ENCODE results near the gene ARHGEF40. TPM values are rescaled to one million over a fixed set of nuclear protein-coding genes. Genes with fewer than 3 reads are reported as not detected.

ARHGEF40 gene
- total RNA-seq, 1 donor from 2014 or later: 57.3 TPM

DNA sequence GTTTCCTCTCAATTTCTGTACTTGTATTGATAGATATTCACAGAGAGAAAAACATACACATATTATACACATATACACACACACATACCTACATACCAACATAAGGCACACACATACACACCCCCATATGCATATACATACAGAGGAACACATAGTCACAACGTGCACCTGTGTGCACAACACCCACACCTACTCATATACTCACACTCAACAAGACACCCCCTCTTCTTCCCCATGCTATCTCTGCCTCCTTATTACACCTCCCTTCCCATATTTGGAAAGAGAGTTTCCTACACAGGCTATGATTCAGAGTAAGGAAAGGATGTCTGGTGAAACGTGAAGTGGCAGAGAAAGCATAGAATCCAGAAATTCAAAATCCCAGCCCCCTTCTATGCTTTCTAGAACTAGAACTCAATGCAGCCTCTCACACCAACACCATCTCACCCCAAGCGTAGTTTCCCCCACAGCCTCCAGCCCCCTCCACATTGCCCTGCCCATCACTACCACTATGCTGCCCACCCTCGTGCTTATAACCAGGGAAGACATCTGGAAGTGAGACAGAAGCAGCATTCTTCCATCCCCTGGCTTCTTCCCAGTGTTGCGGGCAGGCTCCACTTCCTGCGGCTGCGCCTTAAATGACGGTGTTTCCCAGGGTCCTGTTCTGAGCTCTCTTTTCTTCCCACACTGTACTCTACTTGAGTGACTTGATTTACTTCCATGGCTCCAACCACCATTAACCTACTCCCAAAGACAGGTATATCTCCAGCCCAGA, 10.1 kb upstream of the ARHGEF40 start:
- DNase-seq (ENCODE audit: low spot score, unreplicated experiment): no peak
- H3K9me3 Mint-ChIP-seq (ENCODE audit: low read depth): no peaks in the 10 kb centered on the region
- no peaks in the 10 kb centered on the region for H3K27me3 Mint-ChIP-seq
- H3K4me3 Mint-ChIP-seq (ENCODE audit: low read depth): no peak overlapping the region
- no peak overlapping the region for H3K27ac Mint-ChIP-seq
- H3K4me1 Mint-ChIP-seq (ENCODE audit: low read depth): peaks cover 35% of the 10 kb centered on the region
- TF ChIP-seq, protein P1, sequence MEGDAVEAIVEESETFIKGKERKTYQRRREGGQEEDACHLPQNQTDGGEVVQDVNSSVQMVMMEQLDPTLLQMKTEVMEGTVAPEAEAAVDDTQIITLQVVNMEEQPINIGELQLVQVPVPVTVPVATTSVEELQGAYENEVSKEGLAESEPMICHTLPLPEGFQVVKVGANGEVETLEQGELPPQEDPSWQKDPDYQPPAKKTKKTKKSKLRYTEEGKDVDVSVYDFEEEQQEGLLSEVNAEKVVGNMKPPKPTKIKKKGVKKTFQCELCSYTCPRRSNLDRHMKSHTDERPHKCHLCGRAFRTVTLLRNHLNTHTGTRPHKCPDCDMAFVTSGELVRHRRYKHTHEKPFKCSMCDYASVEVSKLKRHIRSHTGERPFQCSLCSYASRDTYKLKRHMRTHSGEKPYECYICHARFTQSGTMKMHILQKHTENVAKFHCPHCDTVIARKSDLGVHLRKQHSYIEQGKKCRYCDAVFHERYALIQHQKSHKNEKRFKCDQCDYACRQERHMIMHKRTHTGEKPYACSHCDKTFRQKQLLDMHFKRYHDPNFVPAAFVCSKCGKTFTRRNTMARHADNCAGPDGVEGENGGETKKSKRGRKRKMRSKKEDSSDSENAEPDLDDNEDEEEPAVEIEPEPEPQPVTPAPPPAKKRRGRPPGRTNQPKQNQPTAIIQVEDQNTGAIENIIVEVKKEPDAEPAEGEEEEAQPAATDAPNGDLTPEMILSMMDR (IDR thresholded peaks at IDR 0.05; ENCODE audit: unreplicated experiment): no peak
- H3K36me3 Mint-ChIP-seq (ENCODE audit: insufficient read depth): no peaks in the 10 kb centered on the region

DNA sequence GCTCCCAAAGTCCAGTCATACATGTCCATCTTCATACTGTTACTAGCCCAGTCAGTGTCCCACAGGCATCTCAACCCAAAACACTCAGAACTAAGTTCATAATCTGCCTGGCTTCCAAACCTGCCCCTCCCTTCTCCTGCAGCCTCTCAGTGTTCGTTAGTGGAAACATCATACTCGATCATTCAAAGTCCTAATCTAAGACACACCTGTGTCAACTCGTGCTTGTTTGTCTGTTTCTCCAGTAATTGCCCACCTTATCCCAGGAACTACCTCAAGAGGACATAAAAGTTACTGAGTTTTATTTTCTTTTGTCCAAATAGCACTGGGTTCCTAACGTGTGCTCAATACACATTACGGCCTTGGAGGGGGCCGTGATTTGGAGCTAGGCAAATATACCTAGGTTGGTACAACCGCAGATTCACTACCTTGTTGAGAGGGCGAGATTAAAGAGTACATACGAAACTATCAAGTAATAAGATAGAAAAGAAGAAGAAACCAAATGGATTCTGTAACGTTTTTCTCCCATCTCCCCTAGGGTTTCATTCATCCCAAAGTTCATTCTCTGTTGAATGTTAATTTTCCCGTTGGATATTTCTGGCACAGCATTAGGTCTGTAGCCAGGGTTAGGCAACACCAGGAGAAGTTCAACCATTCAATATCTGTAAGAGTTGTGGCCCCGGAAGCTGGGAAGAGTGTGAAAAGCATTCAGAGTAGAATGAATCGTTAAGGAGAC, 9.3 kb upstream of the ARHGEF40 start:
- Mint-ChIP-seq H3K4me1 (ENCODE audit: low read depth) (peaks cover 30% of the 10 kb centered on the region), H3K27me3 (peaks cover 6% of the 10 kb centered on the region), H3K36me3 (ENCODE audit: insufficient read depth) (no peaks in the 10 kb centered on the region), H3K27ac (peak overlapping the region; percentile 31), H3K9me3 (ENCODE audit: low read depth) (no peaks in the 10 kb centered on the region), H3K4me3 (ENCODE audit: low read depth) (peak overlapping the region; percentile 8)
- DNase-seq (ENCODE audit: low spot score, unreplicated experiment): no peak
- TF ChIP-seq, protein P1 (IDR thresholded peaks at IDR 0.05; ENCODE audit: unreplicated experiment): no peak

DNA sequence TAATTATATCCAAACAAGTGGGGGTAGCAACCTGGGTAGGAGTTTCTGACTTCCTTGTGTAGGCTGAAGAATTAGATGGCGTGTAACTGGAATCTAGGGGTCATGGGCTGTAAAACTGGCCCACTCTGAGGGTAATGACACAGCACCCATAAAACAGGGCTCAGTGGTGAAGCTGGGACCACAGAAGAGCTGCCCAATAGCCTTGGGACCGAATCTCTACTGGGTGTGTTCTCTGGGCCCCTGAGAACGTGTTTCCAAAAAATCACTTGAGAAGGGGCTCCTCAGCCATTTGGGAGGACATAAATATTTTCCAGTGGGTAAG, 8.8 kb upstream of the ARHGEF40 start:
- Mint-ChIP-seq H3K4me3 (ENCODE audit: low read depth) (no peak overlapping the region), H3K36me3 (ENCODE audit: insufficient read depth) (no peaks in the 10 kb centered on the region), H3K27me3 (peaks cover 9% of the 10 kb centered on the region), H3K4me1 (ENCODE audit: low read depth) (peaks cover 27% of the 10 kb centered on the region), H3K9me3 (ENCODE audit: low read depth) (no peaks in the 10 kb centered on the region), H3K27ac (no peak overlapping the region)
- TF ChIP-seq, protein P1 (IDR thresholded peaks at IDR 0.05; ENCODE audit: unreplicated experiment): no peak
- DNase-seq (ENCODE audit: low spot score, unreplicated experiment): no peak

DNA sequence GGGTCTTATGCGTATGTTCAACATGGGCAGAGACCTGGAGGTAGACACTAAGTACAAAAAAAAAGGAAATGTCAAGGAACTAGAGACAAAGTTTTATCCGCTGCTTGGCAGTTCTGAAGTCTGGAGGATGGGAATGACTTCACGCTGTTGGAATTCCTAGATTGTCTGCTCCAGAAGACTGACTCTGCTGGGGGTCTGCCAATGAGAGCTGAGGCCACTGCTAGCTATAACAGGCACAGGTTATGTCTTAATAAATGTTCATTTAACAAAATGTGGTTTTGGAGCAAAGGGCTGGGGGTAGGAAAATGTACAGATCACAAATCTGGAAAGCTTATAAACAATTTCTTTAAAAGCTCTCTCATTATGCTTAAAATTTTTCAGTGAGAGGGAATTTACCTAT, 6.6 kb upstream of the ARHGEF40 start:
- no peaks in the 10 kb centered on the region for H3K36me3 Mint-ChIP-seq (ENCODE audit: insufficient read depth)
- peak overlapping the region; percentile 84 for H3K27ac Mint-ChIP-seq
- no peak for DNase-seq (ENCODE audit: low spot score, unreplicated experiment)

DNA sequence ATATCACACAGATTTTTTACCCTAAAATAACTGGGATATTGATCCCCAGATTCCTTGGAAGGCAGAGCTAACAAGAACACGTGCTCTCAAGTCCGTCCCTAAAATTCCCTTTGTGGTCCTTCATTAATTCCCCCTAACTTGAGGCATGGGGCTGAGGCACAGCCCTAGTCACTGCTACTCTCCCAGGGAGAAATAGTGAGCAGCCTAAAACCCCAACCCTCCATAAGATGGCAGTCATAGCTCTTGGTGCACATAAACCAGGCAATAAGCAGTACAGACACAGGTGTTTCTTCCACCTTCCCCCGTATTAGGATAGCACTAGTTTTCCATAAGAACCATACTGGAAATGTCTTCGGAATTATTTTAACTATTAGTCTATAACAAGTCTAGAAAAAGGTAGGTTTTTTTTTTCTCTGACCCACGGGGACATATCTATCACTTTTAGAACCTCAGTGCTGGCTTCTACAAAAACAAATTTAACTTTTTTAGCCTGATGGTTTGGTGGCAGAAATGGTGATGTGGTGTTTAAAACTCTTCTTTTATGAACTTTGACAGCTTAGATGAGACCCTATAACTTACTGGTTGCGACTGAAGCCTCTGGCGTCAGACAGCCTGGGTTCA, 3.1 kb upstream of the ARHGEF40 start:
- H3K27ac Mint-ChIP-seq: peak overlapping the region; percentile 43
- no peak overlapping the region for H3K4me3 Mint-ChIP-seq (ENCODE audit: low read depth)
- peaks cover 28% of the 10 kb centered on the region for H3K4me1 Mint-ChIP-seq (ENCODE audit: low read depth)
- H3K27me3 Mint-ChIP-seq: peaks cover 22% of the 10 kb centered on the region
- no peaks in the 10 kb centered on the region for H3K9me3 Mint-ChIP-seq (ENCODE audit: low read depth)
- no peaks in the 10 kb centered on the region for H3K36me3 Mint-ChIP-seq (ENCODE audit: insufficient read depth)
- DNase-seq (ENCODE audit: low spot score, unreplicated experiment): no peak
- TF ChIP-seq, protein P1 (IDR thresholded peaks at IDR 0.05; ENCODE audit: unreplicated experiment): no peak

More for the DNA sequence above, 6.6 kb upstream of the ARHGEF40 start:
- H3K4me1 Mint-ChIP-seq (ENCODE audit: low read depth): peaks cover 27% of the 10 kb centered on the region
- TF ChIP-seq, protein P1 (IDR thresholded peaks at IDR 0.05; ENCODE audit: unreplicated experiment): no peak
- no peak overlapping the region for H3K4me3 Mint-ChIP-seq (ENCODE audit: low read depth)
- no peaks in the 10 kb centered on the region for H3K9me3 Mint-ChIP-seq (ENCODE audit: low read depth)
- H3K27me3 Mint-ChIP-seq: peaks cover 15% of the 10 kb centered on the region
